ENCODE results near the gene NTPCR.

- TF ChIP-seq, protein P1, sequence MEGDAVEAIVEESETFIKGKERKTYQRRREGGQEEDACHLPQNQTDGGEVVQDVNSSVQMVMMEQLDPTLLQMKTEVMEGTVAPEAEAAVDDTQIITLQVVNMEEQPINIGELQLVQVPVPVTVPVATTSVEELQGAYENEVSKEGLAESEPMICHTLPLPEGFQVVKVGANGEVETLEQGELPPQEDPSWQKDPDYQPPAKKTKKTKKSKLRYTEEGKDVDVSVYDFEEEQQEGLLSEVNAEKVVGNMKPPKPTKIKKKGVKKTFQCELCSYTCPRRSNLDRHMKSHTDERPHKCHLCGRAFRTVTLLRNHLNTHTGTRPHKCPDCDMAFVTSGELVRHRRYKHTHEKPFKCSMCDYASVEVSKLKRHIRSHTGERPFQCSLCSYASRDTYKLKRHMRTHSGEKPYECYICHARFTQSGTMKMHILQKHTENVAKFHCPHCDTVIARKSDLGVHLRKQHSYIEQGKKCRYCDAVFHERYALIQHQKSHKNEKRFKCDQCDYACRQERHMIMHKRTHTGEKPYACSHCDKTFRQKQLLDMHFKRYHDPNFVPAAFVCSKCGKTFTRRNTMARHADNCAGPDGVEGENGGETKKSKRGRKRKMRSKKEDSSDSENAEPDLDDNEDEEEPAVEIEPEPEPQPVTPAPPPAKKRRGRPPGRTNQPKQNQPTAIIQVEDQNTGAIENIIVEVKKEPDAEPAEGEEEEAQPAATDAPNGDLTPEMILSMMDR (conservative IDR thresholded peaks at IDR 0.05) = no peak
- no peak for TF ChIP-seq ZFX (IDR thresholded peaks at IDR 0.05)
Measured at GRCh38 chr1:232990176-232991128, 40.0 kb downstream of the NTPCR start.

Measured in C4-2B (cell line).